Cardiac fibroblast (primary cell): ENCODE measurements around the gene AGBL3.

Source experiments
- DNase-seq, 2 donors: peaks; one replicate each; pipeline versions ENCODE4 v3.0.0 to v3.0.0-alpha.2; 2010; ENCODE audit warnings: low read depth in 2 of 2
- H3K4me3 ChIP-seq, 2 donors: replicated peaks in 1 of 2; 1 replicate in 1 of 2; 2 replicates in 1 of 2; pipeline ENCODE4 v1.5.1; 2011; ENCODE audit warnings: low read depth in 2 of 2, low read length in 2 of 2, mild to moderate bottlenecking in 2 of 2, moderate library complexity in 1 of 2
- CTCF ChIP-seq: IDR thresholded peaks from one replicate; pipeline ENCODE4 v1.5.1; 2011; ENCODE audit warnings: low read depth, mild to moderate bottlenecking, low read length, inconsistent platforms

The AGBL3 gene

GRCh38 chr7:134988161-134988560, 1.9 kb downstream of the AGBL3 start:
- DNase-seq = no peak
- H3K4me3 ChIP-seq = no peak overlapping the region
- no peak for TF ChIP-seq CTCF

- DNase-seq = peak in 1 of 2 donors; percentile 15
- TF ChIP-seq CTCF = no peak
- no peak overlapping the region for H3K4me3 ChIP-seq
Observed at GRCh38 chr7:134991469-134992339, 5.4 kb downstream of the AGBL3 start.

GRCh38 chr7:134992626-134993179, 6.4 kb downstream of the AGBL3 start:
- TF ChIP-seq CTCF = no peak
- peak; percentile 66 to 76 for DNase-seq

GRCh38 chr7:134993877-134994456, 7.7 kb downstream of the AGBL3 start:
- no peak for DNase-seq
- no peak overlapping the region for H3K4me3 ChIP-seq
- TF ChIP-seq CTCF = no peak

More at GRCh38 chr7:134992626-134993179, 6.4 kb downstream of the AGBL3 start:
- H3K4me3 ChIP-seq = no peak overlapping the region

- no peak for DNase-seq
- TF ChIP-seq CTCF = no peak
- no peak overlapping the region for H3K4me3 ChIP-seq
Observed at GRCh38 chr7:134995239-134996096, 9.2 kb downstream of the AGBL3 start.

- H3K4me3 ChIP-seq = no peak overlapping the region
- DNase-seq = peak in 1 of 2 donors; percentile 26
- no peak for TF ChIP-seq CTCF
Observed at GRCh38 chr7:134996097-134996550, 9.8 kb downstream of the AGBL3 start.
